Right lobe of liver (tissue), 6 donors: Measurements from ENCODE around the gene FAM171A1. TPM values are rescaled to one million over a fixed set of nuclear protein-coding genes. Genes with fewer than 3 reads are reported as not detected.
"Not testable (repeated sequence)": the region's sequence is repeated elsewhere in the genome, so short reads cannot be mapped to it uniquely, and the experiment has no call there.

Source experiments
- ATAC-seq, 4 donors: fragments of 200-7000 bp; cut with Tn5 transposase; one replicate each; pipeline ENCODE4 v1.9.1; 2020; ENCODE audit warnings: mild to moderate bottlenecking in 4 of 4, moderate library complexity in 4 of 4
- DNase-seq, 3 donors: peaks; one replicate each; pipeline ENCODE4 v3.0.0-alpha.2; 2020
- H3K27ac ChIP-seq, 3 donors: fragments of 200-600 bp; one replicate each; pipeline ENCODE4 v1.8.0; 2022
- H3K27me3 ChIP-seq, 2 donors: fragments of 200-600 bp; one replicate each; pipeline ENCODE4 v1.8.0; 2022
- H3K36me3 ChIP-seq, 4 donors: fragments of 200-600 bp; sonication (generic) in 1 of 4; one replicate each; pipeline versions ENCODE4 v1.5.1 to v1.8.0; 2017 to 2022; ENCODE audit warnings: control low read depth in 1 of 4
- H3K4me1 ChIP-seq, 4 donors: fragments of 200-600 bp; sonication (generic) in 1 of 4; one replicate each; pipeline versions ENCODE4 v1.5.1 to v1.8.0; 2017 to 2022; ENCODE audit warnings: control low read depth in 1 of 4
- H3K4me3 ChIP-seq, 3 donors: fragments of 200-600 bp; one replicate each; pipeline ENCODE4 v1.8.0; 2022
- H3K9me3 ChIP-seq, 4 donors: fragments of 200-600 bp; sonication (generic) in 1 of 4; one replicate each; pipeline versions ENCODE4 v1.5.1 to v1.8.0; 2017 to 2022; ENCODE audit warnings: control low read depth in 1 of 4
- POLR2A ChIP-seq: fragments of 450-650 bp; IDR thresholded peaks from one replicate; pipeline ENCODE4 v1.6.1; 2017; ENCODE audit warnings: antibody characterized with exemption, mild to moderate bottlenecking
- WGBS: methylation state at CpG from one replicate; pipeline ENCODE4 v1.1.6; 2018; ENCODE audit warnings: low coverage, low lambda C conversion rate; ENCODE audit not compliant: insufficient coverage; ENCODE audit errors: missing lambda C conversion rate; 5-methylcytosine and 5-hydroxymethylcytosine counted together
- intact Hi-C, 2 donors: fragments of 100-400 bp; cut with DNase I; formaldehyde crosslinking; loops; one replicate each; pipeline versions ENCODE4 v1.11.2 to v1.14.1; 2022
- total RNA-seq, 6 experiments: library from RNA; depleted of rRNA in 2 of 6; stranded (reverse); fragments of >200 nt in 2 of 6; fragmentation: NEBNext Ultra II Directional in 3 of 6; extraction: Animal tissue kit (Norgen Biotek cat#: 25700) in 3 of 6; gene quantifications; one replicate each; pipeline versions ENCODE4 v1.1.0 to v1.2.4, GENCODE V29; 2016 to 2023
- TF ChIP-seq, protein P1 (sequence below), 4 donors: fragments of 200-600 bp in 3 of 4; fragments of 450-650 bp in 1 of 4; IDR thresholded peaks; one replicate each; pipeline versions ENCODE4 v1.5.1 to v1.8.0; 2016 to 2022; ENCODE audit warnings: antibody characterized with exemption in 4 of 4, mild to moderate bottlenecking in 2 of 4
- donor health status: DM: no; HTN: yes; CAD: no.
- donor health status: DM: no; HTN: no; CAD: no.
- donor health status: DM: no; HTN: no; CAD: no.
- donor health status: DM: no; HTN: yes; CAD: no.
- donor health status: DM: no; HTN: yes; CAD: no.

The FAM171A1 gene
- total RNA-seq, 6 experiments from 2014 or later = 6.1 to 12.1 (median 10.3) TPM

DNA sequence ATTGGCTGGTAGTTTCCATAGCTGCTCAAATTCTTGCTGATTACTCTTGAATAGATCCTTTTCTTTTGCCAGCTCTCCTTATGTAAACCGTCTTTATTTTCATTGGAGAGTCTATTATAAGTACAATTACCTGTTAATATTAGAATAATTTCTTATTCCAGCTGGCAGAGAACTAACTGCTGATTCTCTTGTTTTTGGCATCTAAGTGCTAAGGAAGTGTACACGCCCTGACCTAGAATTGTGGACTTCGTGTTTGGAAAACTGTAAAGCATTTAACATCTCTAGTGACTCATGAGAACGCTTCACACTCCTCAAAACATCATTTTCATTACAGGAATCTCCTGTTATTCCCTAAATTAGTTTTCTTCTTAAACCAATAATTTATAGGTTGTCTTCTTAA, 39.9 kb upstream of the FAM171A1 start:
- DNase-seq (no peak), ATAC-seq (no peak)
- H3K4me3 ChIP-seq = no peak overlapping the region
- no peak overlapping the region for H3K27ac ChIP-seq
- intact Hi-C loops = no loop called here
- H3K9me3 ChIP-seq = peaks cover 0 to 5% (median 0%) of the 10 kb centered on the region in 4 donors
- H3K36me3 ChIP-seq = no peaks in the 10 kb centered on the region
- TF ChIP-seq, protein P1, sequence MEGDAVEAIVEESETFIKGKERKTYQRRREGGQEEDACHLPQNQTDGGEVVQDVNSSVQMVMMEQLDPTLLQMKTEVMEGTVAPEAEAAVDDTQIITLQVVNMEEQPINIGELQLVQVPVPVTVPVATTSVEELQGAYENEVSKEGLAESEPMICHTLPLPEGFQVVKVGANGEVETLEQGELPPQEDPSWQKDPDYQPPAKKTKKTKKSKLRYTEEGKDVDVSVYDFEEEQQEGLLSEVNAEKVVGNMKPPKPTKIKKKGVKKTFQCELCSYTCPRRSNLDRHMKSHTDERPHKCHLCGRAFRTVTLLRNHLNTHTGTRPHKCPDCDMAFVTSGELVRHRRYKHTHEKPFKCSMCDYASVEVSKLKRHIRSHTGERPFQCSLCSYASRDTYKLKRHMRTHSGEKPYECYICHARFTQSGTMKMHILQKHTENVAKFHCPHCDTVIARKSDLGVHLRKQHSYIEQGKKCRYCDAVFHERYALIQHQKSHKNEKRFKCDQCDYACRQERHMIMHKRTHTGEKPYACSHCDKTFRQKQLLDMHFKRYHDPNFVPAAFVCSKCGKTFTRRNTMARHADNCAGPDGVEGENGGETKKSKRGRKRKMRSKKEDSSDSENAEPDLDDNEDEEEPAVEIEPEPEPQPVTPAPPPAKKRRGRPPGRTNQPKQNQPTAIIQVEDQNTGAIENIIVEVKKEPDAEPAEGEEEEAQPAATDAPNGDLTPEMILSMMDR (IDR thresholded peaks at IDR 0.05) = no peak
- no peak for TF ChIP-seq POLR2A
- WGBS = 46% methylated on average over 4 of the region's 4 CpGs
- H3K27me3 ChIP-seq = no peaks in the 10 kb centered on the region
- H3K4me1 ChIP-seq = no peaks in the 10 kb centered on the region

DNA sequence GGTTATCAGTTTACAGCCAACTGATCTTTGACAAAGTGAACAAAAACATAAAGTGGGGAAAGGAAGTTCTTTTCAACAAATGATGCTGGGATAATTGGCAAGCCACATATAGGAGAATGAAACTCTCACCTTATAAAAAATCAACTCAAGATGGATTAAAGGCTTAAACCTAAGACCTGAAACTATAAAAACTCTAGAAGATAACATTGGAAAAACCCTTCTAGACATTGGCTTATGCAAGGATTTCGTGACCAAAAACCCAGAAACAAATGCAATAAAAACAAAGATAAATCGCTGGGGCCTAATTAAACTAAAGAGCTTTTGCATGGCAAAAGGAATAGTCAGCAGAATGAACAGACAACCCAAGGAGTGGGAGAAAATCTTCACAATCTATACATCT, 38.3 kb upstream of the FAM171A1 start:
- WGBS = 48% methylated on average over 2 of the region's 2 CpGs
- DNase-seq, H3K27me3 ChIP-seq, ATAC-seq, H3K4me3 ChIP-seq, H3K4me1 ChIP-seq, H3K36me3 ChIP-seq, H3K27ac ChIP-seq, intact Hi-C loops, H3K9me3 ChIP-seq: not testable (repeated sequence)

DNA sequence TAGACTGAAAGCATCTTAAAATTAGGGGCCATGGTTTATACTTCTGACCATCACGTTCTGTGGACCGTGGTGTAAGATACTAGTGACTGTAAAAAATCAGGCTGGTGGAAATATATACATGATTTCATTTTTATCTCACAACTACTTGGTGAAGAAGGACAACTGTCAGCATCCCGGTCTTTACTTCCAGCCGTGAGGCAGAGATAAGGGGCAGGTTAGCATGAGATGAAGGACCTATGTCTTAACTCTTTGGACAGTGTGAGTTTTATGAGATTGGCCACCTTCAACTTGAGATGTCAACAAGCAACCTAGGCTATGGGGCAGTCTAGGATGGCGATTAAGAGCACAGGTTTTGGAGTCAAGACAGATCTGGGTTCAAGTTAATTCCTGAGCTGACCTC, 37.5 kb upstream of the FAM171A1 start:
- Histone ChIP-seq H3K27ac (no peak overlapping the region), H3K4me1 (no peaks in the 10 kb centered on the region), H3K9me3 (no peaks in the 10 kb centered on the region), H3K36me3 (no peaks in the 10 kb centered on the region), H3K27me3 (no peaks in the 10 kb centered on the region), H3K4me3 (no peak overlapping the region)
- DNase-seq (no peak), ATAC-seq (no peak)
- intact Hi-C loops = no loop called here
- whole genome bisulfite sequencing = 66% methylated on average over 5 of the region's 5 CpGs
- no peak for TF ChIP-seq POLR2A
- TF ChIP-seq, protein P1 (IDR thresholded peaks at IDR 0.05) = no peak

DNA sequence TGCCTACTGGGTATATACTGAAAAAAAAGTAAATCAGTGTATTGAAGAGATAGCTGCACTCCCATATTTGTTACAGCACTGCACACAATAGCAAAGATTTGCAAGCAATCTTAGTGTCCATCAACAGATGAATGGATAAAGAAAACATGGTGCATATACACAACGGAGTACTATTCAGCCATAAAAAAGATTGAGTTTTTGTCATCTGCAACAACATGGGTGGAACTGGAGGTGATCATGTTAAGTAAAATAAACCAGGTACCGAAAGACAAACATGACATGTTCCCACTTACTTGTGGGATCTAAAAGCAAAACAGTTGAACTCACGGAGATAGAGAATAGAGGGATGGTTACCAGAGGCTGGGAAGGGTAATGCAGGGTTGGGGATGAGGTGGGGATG, 34.2 kb upstream of the FAM171A1 start:
- H3K4me3 ChIP-seq = no peak overlapping the region
- H3K27me3 ChIP-seq = no peaks in the 10 kb centered on the region
- intact Hi-C loops = no loop called here
- no peak for ATAC-seq
- no peaks in the 10 kb centered on the region for H3K4me1 ChIP-seq
- H3K9me3 ChIP-seq = no peaks in the 10 kb centered on the region
- H3K36me3 ChIP-seq = no peaks in the 10 kb centered on the region
- WGBS = 80% methylated on average over 3 of the region's 3 CpGs
- H3K27ac ChIP-seq = no peak overlapping the region
- no peak for TF ChIP-seq POLR2A
- TF ChIP-seq, protein P1 (IDR thresholded peaks at IDR 0.05) = no peak
- no peak for DNase-seq

DNA sequence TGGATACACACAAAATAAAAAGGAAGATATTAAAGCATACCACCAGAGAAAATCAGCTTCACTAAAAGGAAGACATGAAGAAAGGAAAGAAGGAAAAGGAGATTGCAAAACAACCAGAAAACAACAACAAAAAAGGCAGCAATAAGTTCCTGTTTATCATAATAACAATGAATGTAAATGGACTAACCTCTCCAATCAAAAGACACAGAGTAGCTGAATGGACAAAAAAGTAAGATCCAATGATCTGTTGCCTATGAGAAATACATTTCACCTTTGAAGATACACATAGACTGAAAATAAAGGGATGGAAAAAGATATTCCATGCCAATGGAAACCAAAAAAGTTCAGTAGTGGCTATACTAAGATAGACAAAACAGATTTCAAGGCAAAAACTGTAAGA, 30.3 kb upstream of the FAM171A1 start:
- no peaks in the 10 kb centered on the region for H3K36me3 ChIP-seq
- no peak for TF ChIP-seq POLR2A
- TF ChIP-seq, protein P1 (IDR thresholded peaks at IDR 0.05) = no peak
- no peaks in the 10 kb centered on the region for H3K9me3 ChIP-seq
- no peaks in the 10 kb centered on the region for H3K27me3 ChIP-seq
- no peak for ATAC-seq
- H3K4me3 ChIP-seq = no peak overlapping the region
- no peak overlapping the region for H3K27ac ChIP-seq
- intact Hi-C loops = no loop called here
- no peak for DNase-seq
- no peaks in the 10 kb centered on the region for H3K4me1 ChIP-seq

DNA sequence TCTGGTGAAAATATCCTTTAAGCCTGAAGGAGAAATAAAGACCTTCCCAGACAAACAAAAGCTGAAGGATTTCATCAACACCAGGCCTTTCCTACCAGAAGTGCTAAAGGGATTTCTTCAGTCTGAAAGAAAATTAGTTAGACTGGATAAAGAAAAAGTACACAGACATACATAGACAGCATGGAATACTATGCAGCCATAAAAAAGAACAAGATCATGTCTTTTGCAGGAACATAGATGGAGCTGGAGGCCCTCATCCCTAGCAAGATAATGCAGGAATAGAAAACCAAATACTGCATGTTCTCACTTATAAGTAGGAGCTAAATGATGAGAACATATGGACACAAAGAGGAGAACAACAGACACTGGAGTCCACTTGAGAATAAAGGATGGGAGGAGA, 29.4 kb upstream of the FAM171A1 start:
- DNase-seq, H3K4me1 ChIP-seq, H3K27me3 ChIP-seq, H3K9me3 ChIP-seq, H3K27ac ChIP-seq, H3K36me3 ChIP-seq, ATAC-seq, intact Hi-C loops, H3K4me3 ChIP-seq: not testable (repeated sequence)
